Esophagus squamous epithelium (tissue), 4 donors: ENCODE measurements around the gene ALDH16A1.

Experiments
- CTCF ChIP-seq, 6 experiments: fragments of 450-650 bp in 4 of 6; fragments of 200-600 bp in 2 of 6; sonication (generic) in 2 of 6; IDR thresholded peaks; one replicate each; pipeline ENCODE4 v1.5.1; 2016 to 2019; ENCODE audit warnings: antibody characterized with exemption in 6 of 6, mild to moderate bottlenecking in 4 of 6, moderate library complexity in 4 of 6
- POLR2A ChIP-seq, 4 donors: fragments of 450-650 bp; IDR thresholded peaks; one replicate each; pipeline ENCODE4 v1.6.1; 2017; ENCODE audit warnings: antibody characterized with exemption in 4 of 4, mild to moderate bottlenecking in 4 of 4, moderate library complexity in 3 of 4

GRCh38 chr19:49440439-49441209 lies 12.4 kb upstream of the ALDH16A1 start:
- TF ChIP-seq CTCF (IDR thresholded peaks at IDR 0.05) (no peak), POLR2A (IDR thresholded peaks at IDR 0.05) (no peak)
